Myocyte (in vitro differentiated cells): Measurements from ENCODE around the gene POMT1. TPM values are rescaled to one million over a fixed set of nuclear protein-coding genes. Genes with fewer than 3 reads are reported as not detected.
"Not testable (repeated sequence)": the region's sequence is repeated elsewhere in the genome, so short reads cannot be mapped to it uniquely, and the experiment has no call there.

Experiments
- DNase-seq: peaks from one replicate; pipeline ENCODE4 v3.0.0-alpha.2; 2012; ENCODE audit warnings: low read depth
- polyA plus RNA-seq: library from polyadenylated mRNA; unstranded; fragments of >200 nt; gene quantifications from one replicate; pipeline ENCODE4 v1.2.1, GENCODE V29; 2012; ENCODE audit warnings: missing spikeins
- total RNA-seq: library from RNA; depleted of rRNA; stranded (reverse); fragments of >200 nt; gene quantifications from 2 replicates; pipeline ENCODE4 v1.2.3, GENCODE V29; 2014

POMT1 gene
- 39.0 and 47.5 TPM in 2 replicates for total RNA-seq
- polyA plus RNA-seq = 38.6 TPM

GRCh38 chr9:131502781-131503625 is at the start of gene POMT1:
POMT1 (plus strand) TSS chr9:131502918; CDS start chr9:131504219, 1,301 bp downstream.
- peak; percentile 91 for DNase-seq

- DNase-seq = no peak
Measured at GRCh38 chr9:131454028-131454427, 48.7 kb upstream of the POMT1 start.

GRCh38 chr9:131455655-131456054 is 47.1 kb upstream of the POMT1 start:
- DNase-seq = not testable (repeated sequence)

- no peak for DNase-seq
Measured at GRCh38 chr9:131457746-131458145, 45.0 kb upstream of the POMT1 start.

- peak; percentile 39 for DNase-seq
Measured at GRCh38 chr9:131459056-131459455, 43.7 kb upstream of the POMT1 start.

- no peak for DNase-seq
Measured at GRCh38 chr9:131461166-131461565, 41.6 kb upstream of the POMT1 start.

- DNase-seq = no peak
Measured at GRCh38 chr9:131464354-131465000, 38.2 kb upstream of the POMT1 start.

- no peak for DNase-seq
Measured at GRCh38 chr9:131465401-131465800, 37.3 kb upstream of the POMT1 start.

GRCh38 chr9:131467214-131467935 is 35.3 kb upstream of the POMT1 start:
- no peak for DNase-seq

GRCh38 chr9:131468031-131468430 is 34.7 kb upstream of the POMT1 start:
- DNase-seq = no peak

- DNase-seq = no peak
Measured at GRCh38 chr9:131469356-131469755, 33.4 kb upstream of the POMT1 start.

GRCh38 chr9:131469951-131470350 is 32.8 kb upstream of the POMT1 start:
- DNase-seq = no peak

GRCh38 chr9:131470581-131470991 is 32.1 kb upstream of the POMT1 start:
- no peak for DNase-seq

- DNase-seq = not testable (repeated sequence)
Measured at GRCh38 chr9:131472085-131472484, 30.6 kb upstream of the POMT1 start.

- DNase-seq = no peak
Measured at GRCh38 chr9:131473198-131473885, 29.4 kb upstream of the POMT1 start.

- DNase-seq = no peak
Measured at GRCh38 chr9:131473891-131474290, 28.8 kb upstream of the POMT1 start.

- no peak for DNase-seq
Measured at GRCh38 chr9:131474711-131475110, 28.0 kb upstream of the POMT1 start.

- no peak for DNase-seq
Measured at GRCh38 chr9:131475111-131475955, 27.4 kb upstream of the POMT1 start.

- DNase-seq = no peak
Measured at GRCh38 chr9:131475956-131476776, 26.6 kb upstream of the POMT1 start.
